Hepatic stellate cell (primary cell): ENCODE data around the gene SENP2.

Source experiments
- DNase-seq: peaks from one replicate; pipeline ENCODE4 v3.0.0; 2011; ENCODE audit warnings: low spot score

The SENP2 gene

DNA sequence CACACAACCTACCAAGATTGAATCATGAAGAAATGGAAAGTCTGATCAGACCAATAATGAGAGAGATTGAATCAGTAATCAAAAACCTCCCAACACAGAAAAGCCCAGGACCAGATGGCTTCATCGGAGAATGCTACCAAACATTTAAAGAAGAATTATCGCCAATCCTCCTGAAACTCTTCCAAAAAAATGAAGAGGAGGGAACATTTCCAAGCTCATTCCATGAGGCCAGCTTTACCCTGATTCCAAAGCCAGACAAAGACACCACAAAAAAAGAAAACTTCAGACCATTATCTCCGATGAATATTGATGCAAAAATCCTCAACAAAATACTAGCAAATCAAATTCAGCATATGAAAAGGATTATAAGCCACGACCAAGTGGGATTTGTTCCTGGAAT is 94.1 kb downstream of the SENP2 start:
- no peak for DNase-seq
